HUDEP-2 (cell line): ENCODE results near the gene GPI.
"Not testable (repeated sequence)": the region's sequence is repeated elsewhere in the genome, so short reads cannot be mapped to it uniquely, and the experiment has no call there.

ENCODE experiments used
- DNase-seq, 76 experiments: peaks; one replicate each; lab custom pipeline; 2025; ENCODE audit not compliant: unreplicated experiment in 76 of 76; lab: John Stamatoyannopoulos, UW

GPI gene

DNA sequence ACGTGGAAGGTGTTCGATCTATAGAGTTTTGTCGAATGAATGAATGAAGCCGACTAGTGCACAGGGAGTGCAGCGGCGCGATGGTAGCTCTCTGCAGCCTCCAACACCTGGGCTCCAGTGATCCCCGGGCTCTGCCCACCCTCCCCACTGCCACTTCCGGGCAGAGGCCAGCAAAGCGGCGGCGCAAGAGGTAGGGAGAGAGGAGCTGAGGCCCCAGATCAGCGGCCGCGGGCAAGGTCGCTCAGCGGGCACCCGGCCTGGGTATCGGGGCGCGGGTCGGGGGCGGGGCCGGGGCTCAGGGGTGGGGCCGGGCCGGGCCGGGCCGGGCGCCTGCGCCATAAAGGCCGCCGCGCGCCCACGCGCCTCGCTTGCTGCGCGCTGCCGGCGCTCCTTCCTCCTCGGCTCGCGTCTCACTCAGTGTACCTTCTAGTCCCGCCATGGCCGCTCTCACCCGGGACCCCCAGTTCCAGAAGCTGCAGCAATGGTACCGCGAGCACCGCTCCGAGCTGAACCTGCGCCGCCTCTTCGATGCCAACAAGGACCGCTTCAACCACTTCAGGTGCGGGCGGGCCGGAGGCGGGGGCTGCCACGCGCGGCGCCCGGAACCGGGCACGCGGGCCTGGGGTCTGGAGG lies at the start of gene GPI:
TSS of gene GPI (plus strand) at position 367 of the 633 bp plus-strand sequence. CDS start at position 438, 71 bp downstream.
- peak in 44 of 76 experiments; percentile 17 to 65 (median 44) for DNase-seq

DNA sequence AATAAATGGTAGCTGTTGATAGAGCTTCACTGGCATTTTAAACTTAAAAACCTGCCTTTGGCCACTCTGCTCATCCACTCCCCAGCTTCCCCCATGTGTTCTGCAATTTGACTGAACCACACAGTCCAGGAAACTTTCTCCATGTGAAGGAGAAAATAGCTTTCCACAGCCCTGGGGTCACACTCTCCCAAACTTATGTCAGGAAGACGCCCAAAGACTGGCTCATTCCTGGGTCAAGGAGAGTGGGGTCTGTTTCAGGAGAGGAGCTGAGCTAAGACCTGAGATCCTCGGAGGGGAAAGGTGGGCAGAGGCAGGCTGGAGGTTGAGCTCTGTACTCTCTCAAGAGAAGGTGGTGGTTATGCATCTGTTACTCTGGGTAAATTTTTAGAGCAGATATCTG lies 48.7 kb upstream of the GPI start:
- DNase-seq, result no peak

DNA sequence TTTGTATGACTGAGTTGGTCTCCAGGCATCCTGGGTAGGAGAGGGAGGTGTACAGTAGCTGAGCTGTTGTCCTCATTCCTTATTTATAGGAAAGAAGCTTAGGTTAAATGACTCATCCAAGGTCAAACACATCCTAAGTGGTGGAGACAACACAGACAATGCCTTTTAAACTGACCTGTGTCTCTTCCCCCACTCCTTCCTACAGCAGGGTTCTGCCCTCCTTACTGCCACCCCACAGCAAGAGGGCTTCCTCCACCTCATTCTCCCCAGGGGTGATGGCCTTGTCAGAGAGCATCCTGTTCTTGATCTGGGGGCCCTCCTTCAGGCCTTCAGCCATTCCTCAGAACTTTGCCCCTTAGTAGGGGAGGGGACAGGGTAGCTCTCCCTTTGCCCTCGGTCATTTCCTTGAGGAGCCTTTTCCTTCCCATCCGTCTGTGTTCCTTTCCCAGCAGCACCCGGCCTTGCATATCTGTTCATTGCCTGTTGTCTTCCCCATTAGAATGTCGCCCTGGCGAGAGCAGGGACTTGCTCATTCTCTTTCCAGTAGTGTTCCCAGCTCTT lies 48.2 kb upstream of the GPI start:
- DNase-seq, result no peak

DNA sequence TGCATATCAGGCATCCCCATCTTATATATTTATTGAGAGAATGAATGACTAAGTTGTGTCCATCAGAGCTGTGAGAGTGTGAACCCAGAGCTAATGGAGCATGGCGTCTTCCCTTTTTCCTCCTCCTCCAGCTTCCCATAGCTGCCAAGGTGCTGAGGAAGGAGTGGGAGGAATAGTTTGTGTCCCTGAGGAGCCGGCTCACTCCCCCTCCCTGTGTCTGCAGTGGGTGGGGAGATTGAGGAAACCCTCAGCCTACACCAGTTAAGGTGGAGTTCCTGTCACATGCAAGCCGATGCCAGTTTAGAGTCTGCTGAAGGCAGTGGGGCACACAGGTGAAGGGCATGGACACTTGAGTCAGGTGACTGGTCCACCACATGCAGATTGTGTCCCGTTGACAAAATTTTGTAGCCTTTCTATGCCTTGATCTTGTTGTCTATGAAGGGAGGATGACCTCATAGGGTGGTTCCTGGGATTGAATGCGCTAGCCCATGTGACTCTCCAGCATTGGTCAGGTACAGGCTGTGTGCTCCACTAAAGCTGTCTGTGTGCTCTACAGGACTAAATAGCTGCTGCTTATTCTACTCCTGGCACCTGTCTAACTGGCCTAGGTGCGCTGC lies 47.6 kb upstream of the GPI start:
- peak in 3 of 76 experiments; percentile 10 to 21 (median 12) for DNase-seq

DNA sequence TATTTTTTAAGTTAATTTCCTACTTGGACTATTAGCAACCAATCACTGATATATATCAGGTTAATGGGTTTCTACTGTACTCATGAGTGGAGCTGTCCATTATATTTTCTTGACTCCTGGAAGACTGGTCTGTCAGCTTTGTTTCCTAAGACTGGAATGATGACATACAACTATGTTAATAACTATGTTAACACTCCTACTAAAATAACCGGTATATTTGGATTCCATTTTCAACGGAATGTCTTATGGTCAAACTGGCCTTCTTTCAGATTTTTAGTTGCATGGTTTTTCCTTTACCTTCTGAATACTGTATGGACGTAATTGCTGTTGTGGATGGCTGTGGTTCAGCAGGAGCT lies 45.8 kb upstream of the GPI start:
- DNase-seq, result no peak

DNA sequence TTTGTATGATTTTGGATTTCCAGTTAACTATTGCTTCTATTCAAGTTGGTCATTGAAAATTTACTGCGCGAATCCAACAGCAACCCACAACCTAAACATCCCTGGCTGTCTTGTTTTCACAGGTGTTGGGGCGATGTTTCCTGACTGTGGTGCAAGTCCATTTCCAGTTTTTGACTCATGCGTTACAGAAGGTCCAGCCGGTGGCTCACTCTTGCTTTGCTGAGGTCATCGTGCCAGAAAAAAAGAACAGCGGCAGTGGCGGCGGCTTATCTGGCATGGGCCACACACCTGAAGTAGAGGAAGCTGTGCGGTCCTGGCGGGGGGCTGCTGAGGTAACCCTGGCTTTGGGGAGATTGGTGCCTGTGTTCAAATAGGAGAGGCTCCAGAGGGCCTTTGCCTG lies 45.2 kb upstream of the GPI start:
- DNase-seq, result no peak

DNA sequence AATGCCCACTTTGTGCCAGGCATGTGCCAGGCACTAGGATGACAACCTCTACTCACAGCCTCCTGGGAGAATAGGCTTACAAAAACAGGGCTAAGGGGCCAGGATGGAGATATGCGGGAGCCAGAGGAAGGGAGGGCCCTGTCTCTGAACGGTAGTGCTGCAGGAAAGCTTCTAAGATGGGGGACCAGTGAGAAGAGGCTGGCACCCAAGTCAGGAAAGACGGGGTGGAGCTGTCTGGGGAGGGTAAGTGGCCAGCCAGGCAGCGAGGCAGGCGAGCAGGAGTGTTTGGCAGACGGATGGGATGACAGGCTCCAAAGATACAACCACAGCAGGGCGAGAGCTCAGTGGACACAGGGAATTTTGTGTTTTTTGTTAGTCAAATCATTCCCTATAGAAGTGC lies 44.7 kb upstream of the GPI start:
- DNase-seq, result no peak

DNA sequence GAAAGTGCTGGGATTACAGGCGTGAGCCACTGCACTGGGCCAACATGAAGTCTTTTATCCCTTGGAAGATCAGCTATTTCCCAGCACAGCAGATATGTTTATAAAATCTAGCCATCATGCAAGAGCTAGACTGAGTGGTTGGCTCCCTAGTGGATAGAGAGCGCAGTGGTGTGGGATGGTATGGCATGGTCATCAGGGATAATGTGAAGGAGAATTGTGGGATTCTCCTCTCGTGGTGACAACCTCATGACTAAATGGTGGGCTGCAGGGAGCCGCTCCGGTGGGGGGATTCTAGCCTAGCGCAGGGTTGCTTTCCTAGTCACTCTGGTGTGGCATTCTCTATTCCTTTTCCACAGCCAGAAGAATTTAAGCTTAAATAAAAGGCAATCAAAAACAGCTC lies 43.3 kb upstream of the GPI start:
- DNase-seq, result no peak

DNA sequence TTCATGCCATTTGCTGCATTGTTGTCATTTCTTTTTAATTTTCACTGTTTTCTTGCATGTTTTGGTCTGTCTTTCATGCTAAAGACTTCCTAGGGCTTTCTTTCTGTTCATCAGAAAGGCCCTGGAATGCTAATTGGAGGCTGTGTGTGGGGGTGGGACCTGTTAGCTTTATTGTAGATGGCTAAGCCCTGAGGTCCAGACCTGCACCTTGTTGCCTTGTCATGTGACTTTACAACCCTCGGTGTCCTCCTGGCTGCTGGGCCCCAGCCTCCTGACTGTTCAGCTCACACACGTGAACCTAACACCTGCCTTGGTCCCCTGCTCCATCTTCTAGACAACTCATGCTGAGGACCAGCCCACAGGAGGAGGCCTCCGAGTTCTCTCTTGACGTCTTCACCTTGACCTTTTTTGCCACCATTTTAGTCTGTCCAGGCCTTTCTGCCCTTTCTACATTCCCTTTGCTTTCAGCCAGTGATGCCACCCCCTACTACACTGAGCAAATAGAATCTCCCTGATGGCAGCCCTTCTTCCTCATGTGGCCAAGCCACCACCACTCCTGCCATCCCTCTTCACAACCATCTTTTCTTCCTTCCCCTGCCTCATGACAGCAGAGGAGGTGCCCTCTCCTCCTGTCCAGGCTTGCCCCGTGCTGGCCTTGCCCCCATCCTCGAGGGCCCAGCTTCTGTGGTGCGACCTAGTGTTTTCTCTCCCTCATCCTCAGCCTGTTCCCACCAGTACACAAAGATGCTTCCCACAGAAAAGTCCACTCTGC lies 41.4 kb upstream of the GPI start:
- no peak for DNase-seq

DNA sequence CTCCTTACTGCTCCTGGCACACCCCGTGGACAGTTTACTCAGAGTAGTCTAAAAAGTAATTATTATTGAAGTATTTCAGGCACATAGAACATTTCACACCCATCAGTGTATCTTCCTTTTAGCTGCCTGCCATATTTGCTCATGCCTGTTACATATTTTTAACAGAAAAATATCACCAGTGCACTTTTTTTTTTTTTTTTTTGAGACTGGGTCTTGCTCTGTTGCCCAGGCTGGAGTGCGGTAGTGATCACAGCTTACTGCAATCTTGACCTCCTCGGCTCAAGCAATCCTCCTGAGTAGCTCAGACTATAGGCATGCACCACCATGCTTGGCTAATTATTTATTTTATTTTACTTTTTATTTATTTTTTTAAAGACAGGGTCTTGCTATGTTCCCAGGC lies 40.7 kb upstream of the GPI start:
- no peak for DNase-seq

DNA sequence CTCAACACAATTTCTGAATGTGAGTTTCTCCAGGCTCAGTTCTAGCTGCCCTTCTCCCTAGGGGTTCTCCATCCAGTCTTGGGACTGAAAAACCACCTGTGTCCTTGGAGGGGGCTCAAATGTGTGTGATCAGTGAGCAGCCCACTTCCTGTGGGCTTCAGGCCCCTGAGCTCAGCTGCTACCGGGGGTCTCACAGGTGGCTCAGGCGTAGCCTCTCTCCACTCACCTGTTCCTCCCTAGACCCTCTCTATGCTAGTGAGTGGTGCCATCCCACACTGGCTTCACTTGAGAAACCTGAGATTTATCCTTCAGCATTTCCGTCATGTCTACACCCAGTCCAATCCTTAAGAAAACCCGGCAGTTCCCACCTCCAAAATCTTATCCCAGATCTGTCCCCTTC lies 39.8 kb upstream of the GPI start:
- DNase-seq, result no peak

DNA sequence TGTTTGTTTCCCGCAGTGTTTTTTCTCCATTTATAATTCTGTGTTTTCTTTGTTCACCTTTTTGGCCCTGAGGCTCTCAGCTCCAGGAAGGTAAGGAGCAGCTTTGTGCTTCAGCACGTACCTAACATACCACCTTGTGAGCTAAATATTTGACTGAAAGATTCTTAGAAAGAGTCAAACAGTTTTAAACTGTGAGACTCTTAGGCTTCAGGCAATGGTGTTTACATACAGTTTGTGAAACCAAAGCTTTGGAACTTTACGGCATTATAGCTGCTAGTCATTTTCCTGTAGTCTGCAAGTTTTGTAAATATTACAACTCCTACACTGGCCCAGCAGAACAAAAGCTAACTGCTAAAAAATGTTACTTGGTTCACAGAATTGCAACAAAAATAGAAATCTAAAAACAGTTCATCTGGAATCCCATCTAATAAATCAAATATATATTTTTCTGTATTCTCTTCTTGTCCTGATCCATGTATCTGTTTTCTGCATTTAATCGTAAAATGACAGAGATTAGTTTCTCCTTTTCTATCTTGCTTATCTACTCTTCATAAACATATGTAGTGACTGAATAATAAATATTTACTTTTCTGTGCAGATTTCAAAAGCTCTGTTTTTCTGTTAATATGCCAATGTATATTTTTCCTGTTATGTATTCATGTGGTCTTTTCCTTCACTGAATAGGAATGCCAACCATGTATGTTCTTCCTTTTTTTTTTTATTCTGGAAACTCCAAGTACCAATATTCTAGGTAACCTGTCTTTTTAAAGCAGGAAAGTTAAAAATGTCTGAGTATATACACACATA lies 38.8 kb upstream of the GPI start:
- DNase-seq, result no peak

DNA sequence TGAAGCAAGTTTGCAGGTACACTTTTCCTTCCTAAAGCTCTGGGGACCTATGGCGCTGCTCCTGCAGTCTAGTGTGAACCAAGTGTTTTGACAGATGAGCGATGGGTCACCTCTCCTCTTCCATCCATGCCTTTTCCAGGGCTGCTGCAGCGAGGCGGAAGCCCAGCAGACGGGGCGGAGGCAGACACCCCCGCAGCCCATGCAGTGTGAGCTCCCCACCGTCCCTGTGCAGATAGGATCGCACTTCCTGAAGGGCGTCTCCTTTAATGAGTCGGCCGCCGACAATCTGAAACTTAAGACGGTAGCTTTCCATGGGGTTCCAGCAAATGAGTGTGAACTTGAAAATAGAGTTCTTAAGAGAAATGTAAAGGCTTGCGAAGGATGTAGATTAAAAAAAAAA lies 37.1 kb upstream of the GPI start:
- no peak for DNase-seq

DNA sequence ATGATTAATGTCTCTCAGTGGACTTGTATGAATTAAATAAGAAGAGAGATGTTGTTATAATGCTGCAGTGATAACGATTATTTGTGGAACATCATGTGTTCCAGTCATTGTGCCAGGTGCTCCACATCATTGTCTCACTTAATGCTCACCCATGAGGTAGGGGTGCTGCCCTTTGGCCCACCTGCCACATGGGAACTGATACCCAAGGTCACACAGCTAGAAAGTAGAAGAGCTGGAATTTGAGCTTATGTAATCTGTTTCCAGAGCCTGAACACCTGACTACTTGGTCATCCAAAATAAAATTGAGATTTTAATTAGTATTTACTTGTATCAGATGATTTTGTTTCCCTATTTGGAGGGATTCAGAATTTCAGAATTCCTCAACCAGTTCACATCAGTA lies 36.0 kb upstream of the GPI start:
- DNase-seq, result no peak

DNA sequence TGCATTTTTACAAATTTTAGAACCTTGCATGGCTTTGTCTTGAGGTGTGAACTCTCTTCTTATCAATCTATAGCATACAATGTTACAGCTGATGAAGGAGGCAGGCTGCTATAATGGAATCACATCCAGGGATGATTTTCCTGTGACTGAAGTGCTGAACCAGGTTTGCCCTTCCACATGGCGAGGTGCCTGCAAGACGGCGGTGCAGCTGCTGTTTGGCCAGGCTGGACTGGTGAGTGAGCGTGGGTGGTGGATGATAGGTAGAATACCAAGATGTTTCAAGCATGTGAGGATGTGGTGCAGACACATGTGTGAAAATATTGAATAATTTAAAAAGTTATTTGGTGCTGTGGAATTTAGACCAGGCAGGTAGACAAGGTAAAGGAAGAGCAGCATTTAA lies 34.9 kb upstream of the GPI start:
- no peak for DNase-seq

DNA sequence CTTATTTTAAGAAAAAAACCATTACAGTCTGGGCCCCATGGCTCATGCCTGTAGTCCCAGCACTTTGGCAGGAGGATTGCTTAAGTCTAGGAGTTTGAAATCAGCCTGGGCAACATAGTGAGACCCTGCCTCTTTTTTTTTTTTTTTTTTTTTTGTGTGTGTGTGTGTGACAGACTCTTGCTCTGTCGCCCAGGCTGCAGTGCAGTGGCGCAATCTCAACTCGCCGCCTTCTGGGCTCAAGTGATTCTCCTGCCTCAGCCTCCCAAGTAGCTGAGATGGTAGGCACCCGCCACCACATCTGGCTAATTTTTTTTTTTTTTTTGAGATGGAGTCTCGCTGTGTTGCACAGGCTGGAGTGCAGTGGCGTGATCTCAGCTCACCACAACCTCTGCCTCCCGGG lies 34.4 kb upstream of the GPI start:
- DNase-seq, result not testable (repeated sequence)

DNA sequence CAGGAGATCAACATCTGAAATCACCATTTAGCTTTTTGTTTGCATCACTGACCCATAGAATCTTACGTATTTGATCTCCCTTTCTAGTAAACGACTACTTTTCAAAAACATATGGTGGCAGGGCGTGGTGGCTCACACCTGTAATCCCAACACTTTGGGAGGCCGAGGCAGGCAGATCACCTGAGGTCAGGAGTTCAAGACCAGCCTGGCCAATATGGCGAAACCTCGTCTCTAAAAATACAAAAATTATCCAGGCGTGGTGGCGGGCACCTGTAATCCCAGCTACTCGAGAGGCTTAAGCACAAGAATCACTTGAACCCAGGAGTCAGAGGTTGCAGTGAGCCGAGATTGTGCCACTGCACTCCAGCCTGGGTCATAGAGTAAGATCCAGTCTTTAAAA lies 33.4 kb upstream of the GPI start:
- DNase-seq, result not testable (repeated sequence)

DNA sequence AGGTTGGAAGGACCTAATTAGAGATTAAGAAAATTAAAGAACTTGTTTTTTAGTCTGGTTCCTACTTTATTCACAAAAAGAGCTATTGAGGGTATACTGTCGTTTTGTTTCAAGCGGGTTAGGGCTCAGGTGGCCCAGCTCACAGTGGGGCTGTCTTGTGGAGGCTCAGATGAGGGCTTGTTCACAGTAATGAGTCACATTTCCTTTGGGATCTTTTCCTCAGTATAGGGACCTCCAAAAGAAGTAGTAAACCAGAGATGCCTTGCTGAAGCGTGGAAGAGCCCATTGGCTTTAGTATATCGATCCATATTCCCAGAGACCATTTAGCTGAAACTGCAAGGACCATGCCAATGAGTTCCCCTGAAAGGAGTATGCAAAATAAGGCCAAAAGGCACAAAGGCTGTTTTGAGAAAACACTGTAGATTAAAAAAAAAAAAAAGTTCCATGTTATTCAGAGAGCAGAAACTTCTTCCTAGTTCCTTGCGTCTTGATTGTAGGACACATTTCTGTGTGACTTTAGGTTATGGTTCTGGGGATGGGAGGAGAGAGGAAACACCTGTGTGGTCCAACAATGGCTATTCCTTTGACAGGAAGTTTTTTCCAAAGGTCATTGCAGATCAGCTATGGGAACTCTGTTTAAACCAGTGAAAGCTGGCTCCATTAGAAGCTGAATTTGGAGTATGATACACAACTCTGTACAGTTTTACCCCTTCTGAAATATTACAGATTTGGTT lies 32.8 kb upstream of the GPI start:
- no peak for DNase-seq

DNA sequence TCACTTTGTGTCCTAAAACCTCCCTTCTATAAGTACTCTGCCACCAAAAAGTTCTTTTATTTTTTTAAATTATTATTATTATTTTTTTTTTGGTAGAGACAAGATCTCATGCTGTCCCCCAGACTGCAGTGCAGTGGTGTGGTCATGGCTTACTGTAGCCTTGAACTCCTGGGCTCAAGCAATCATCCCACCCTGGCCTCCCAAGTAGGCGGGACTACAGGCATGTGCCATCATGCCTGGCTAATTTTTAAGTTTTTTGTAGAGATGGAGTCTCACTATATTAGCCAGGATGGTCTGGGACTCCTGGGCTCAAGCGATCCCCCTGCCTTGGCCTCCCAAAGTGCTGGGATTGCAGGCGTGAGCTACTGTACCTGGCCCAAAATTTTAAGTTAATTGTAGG lies 29.1 kb upstream of the GPI start:
- DNase-seq, result no peak

DNA sequence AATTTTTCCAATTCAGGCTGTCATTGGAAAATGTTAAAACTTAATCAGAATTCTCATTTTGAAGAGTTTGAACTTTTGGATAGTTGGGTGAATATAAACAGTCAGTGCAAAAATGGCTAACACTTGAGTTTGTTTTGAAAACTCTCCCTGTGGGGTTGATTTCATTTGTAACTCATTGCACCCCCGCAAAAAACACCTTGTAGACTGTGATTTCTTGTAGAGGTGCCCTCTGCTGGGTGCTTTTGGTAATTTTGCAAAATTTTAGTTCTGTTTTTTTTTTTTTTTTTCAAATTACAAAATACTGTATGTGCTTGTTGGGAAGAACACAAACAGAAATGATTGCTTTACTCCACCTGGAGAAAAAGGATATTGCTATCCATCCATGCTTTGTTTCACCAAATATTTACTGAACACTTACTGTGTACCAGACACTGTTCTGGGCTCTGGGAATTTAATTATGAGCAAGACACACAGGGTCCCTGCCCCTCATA lies 28.2 kb upstream of the GPI start:
- DNase-seq, result peak in 13 of 76 experiments; percentile 7 to 35 (median 18)
